Nephron (organoid): ENCODE results near the gene ULK4.

Experiments used
- H3K27ac Mint-ChIP-seq, 3 experiments: 2 replicates each; pipeline ENCODE4 v1.8.0; 2020; ENCODE audit warnings: mixed read lengths in 3 of 3, mild to moderate bottlenecking in 2 of 3, moderate library complexity in 1 of 3
- H3K27me3 Mint-ChIP-seq: 2 replicates; pipeline ENCODE4 v1.8.0; 2021; ENCODE audit warnings: low read depth, mild to moderate bottlenecking, moderate library complexity, mixed read lengths
- H3K36me3 Mint-ChIP-seq: 2 replicates; pipeline ENCODE4 v1.8.0; 2020; ENCODE audit warnings: low read depth, mixed read lengths
- H3K4me1 Mint-ChIP-seq: 2 replicates; pipeline ENCODE4 v1.8.0; 2020; ENCODE audit warnings: mixed read lengths
- H3K4me3 Mint-ChIP-seq, 3 experiments: 2 replicates each; pipeline ENCODE4 v1.8.0; 2020; ENCODE audit warnings: mild to moderate bottlenecking in 3 of 3, mixed read lengths in 3 of 3, moderate library complexity in 2 of 3
- H3K9me3 Mint-ChIP-seq: 2 replicates; pipeline ENCODE4 v1.8.0; 2020; ENCODE audit warnings: mixed read lengths
- CTCF ChIP-seq, 3 experiments: fragments of 200-600 bp; sonication (generic); IDR thresholded peaks; one replicate each; pipeline ENCODE4 v1.5.0; 2021; ENCODE audit warnings: antibody characterized with exemption in 3 of 3; ENCODE audit not compliant: unreplicated experiment in 3 of 3

The ULK4 gene

GRCh38 chr3:41751597-41751996 is 210.3 kb downstream of the ULK4 start:
- Mint-ChIP-seq H3K27ac (no peak overlapping the region), H3K27me3 (no peaks in the 10 kb centered on the region), H3K36me3 (peaks cover 3% of the 10 kb centered on the region), H3K4me1 (no peaks in the 10 kb centered on the region), H3K9me3 (no peaks in the 10 kb centered on the region), H3K4me3 (no peak overlapping the region)
- TF ChIP-seq CTCF (IDR thresholded peaks at IDR 0.05; ENCODE audit: unreplicated experiment in 3 of 3): no peak

- H3K9me3 Mint-ChIP-seq: no peaks in the 10 kb centered on the region
- H3K36me3 Mint-ChIP-seq: peaks cover 3% of the 10 kb centered on the region
- H3K27ac Mint-ChIP-seq: no peak overlapping the region
- H3K27me3 Mint-ChIP-seq: no peaks in the 10 kb centered on the region
- H3K4me1 Mint-ChIP-seq: no peaks in the 10 kb centered on the region
- TF ChIP-seq CTCF (IDR thresholded peaks at IDR 0.05; ENCODE audit: unreplicated experiment in 3 of 3): no peak
- no peak overlapping the region for H3K4me3 Mint-ChIP-seq
These were observed 211.9 kb downstream of the ULK4 start for GRCh38 chr3:41749988-41750387.

DNA sequence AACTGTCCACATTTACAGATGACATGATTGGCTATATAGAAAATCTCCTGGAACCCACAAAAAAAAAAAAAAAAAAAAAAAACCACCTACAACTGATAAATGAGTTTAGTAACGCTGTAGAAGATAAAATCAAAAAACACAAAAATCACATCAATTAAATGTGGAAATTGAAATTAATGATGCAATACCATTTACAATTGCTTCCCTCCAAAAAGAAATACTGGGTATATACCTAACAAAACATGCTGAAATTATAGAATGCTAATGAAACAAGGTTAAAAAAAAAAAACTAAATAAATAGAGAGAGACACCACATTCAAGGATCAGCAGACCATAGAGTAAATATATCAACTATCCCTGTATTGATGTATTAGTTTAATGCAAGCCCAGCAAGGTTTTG is 215.7 kb downstream of the ULK4 start:
- Mint-ChIP-seq H3K9me3 (no peaks in the 10 kb centered on the region), H3K36me3 (peaks cover 3% of the 10 kb centered on the region), H3K27ac (no peak overlapping the region), H3K4me1 (no peaks in the 10 kb centered on the region), H3K4me3 (no peak overlapping the region), H3K27me3 (no peaks in the 10 kb centered on the region)
- no peak for TF ChIP-seq CTCF (IDR thresholded peaks at IDR 0.05; ENCODE audit: unreplicated experiment in 3 of 3)

DNA sequence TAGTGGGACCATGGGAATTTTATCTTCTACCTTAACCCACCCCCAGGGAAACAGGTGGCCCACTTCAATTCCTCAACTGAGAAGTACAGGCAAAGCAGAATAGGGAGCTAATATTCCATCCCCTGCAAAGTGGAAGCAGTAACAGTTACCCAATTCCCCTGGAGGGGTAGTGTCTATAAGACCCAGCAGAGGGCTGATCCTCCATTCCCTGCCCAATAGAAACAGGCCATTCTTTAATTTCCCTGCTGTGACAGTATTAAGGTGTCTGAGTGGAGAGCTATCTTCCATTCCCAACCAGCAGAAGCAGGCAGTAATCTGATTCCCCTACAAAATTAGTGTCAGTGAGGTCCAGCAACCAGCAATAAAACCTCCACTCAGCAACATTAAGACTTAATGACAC is 219.8 kb downstream of the ULK4 start:
- H3K27ac Mint-ChIP-seq: no peak overlapping the region
- no peak for TF ChIP-seq CTCF (IDR thresholded peaks at IDR 0.05; ENCODE audit: unreplicated experiment in 3 of 3)
- no peaks in the 10 kb centered on the region for H3K27me3 Mint-ChIP-seq
- no peaks in the 10 kb centered on the region for H3K4me1 Mint-ChIP-seq
- H3K36me3 Mint-ChIP-seq: no peaks in the 10 kb centered on the region
- H3K4me3 Mint-ChIP-seq: no peak overlapping the region
- H3K9me3 Mint-ChIP-seq: peaks cover 6% of the 10 kb centered on the region

- no peak for TF ChIP-seq CTCF (IDR thresholded peaks at IDR 0.05; ENCODE audit: unreplicated experiment in 3 of 3)
- Mint-ChIP-seq H3K9me3 (peaks cover 6% of the 10 kb centered on the region), H3K36me3 (no peaks in the 10 kb centered on the region), H3K27ac (no peak overlapping the region), H3K27me3 (no peaks in the 10 kb centered on the region), H3K4me3 (no peak overlapping the region), H3K4me1 (no peaks in the 10 kb centered on the region)
These were observed 221.5 kb downstream of the ULK4 start for GRCh38 chr3:41740374-41740886.

DNA sequence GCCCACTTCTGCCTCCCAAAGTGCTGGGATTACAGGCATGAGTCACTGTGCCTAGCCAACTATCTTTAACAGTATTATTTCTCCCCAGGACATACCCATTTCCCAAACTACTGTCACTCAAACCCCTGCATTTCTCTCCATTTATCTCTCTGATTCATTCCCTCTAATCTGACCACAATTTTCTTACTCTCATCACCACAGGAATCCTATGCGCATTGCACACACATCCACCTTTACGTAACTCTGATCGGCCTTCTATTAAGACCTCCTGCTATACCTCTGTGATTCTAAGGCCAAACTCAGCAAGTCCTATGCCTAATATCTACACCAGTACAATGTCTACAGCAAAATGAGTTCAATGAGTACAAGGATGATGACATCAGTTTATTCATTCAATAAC is 235.0 kb downstream of the ULK4 start:
- peaks cover 3% of the 10 kb centered on the region for H3K36me3 Mint-ChIP-seq
- no peak for TF ChIP-seq CTCF (IDR thresholded peaks at IDR 0.05; ENCODE audit: unreplicated experiment in 3 of 3)
- no peaks in the 10 kb centered on the region for H3K4me1 Mint-ChIP-seq
- no peak overlapping the region for H3K27ac Mint-ChIP-seq
- H3K9me3 Mint-ChIP-seq: peaks cover 9% of the 10 kb centered on the region
- H3K4me3 Mint-ChIP-seq: no peak overlapping the region
- H3K27me3 Mint-ChIP-seq: no peaks in the 10 kb centered on the region
